Stimulated activated effector memory CD8-positive, alpha-beta T cell treated with anti-CD3 and anti-CD28 coated beads, Interleukin-12 subunit alpha, Interleukin-12 subunit beta, amount 100 ng/mL, for 72 hours (primary cell): ENCODE data around the gene ZNF575.

Experiments
- ATAC-seq: fragments of 150-1000 bp; cut with Tn5 transposase; 2 replicates; pipeline ENCODE4 v1.10.0; 2021
- DNase-seq, 2 donors: peaks; one replicate each; pipeline ENCODE4 v3.0.0; 2021 to 2022; ENCODE audit warnings: low spot score in 2 of 2
- H3K27ac Mint-ChIP-seq: one replicate; pipeline ENCODE4 v1.8.0; 2022; ENCODE audit warnings: mild to moderate bottlenecking, mixed read lengths
- H3K36me3 Mint-ChIP-seq: one replicate; pipeline ENCODE4 v1.8.0; 2022; ENCODE audit warnings: mild to moderate bottlenecking, mixed read lengths
- H3K4me1 Mint-ChIP-seq: one replicate; pipeline ENCODE4 v1.8.0; 2022; ENCODE audit warnings: mixed read lengths
- H3K4me3 Mint-ChIP-seq: one replicate; pipeline ENCODE4 v1.8.0; 2022; ENCODE audit warnings: mild to moderate bottlenecking, mixed read lengths
- H3K9me3 Mint-ChIP-seq: one replicate; pipeline ENCODE4 v1.8.0; 2022; ENCODE audit warnings: mixed read lengths

ZNF575 gene, protein sequence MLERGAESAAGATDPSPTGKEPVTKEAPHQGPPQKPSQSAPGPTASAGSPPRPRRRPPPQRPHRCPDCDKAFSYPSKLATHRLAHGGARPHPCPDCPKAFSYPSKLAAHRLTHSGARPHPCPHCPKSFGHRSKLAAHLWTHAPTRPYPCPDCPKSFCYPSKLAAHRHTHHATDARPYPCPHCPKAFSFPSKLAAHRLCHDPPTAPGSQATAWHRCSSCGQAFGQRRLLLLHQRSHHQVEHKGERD

DNA sequence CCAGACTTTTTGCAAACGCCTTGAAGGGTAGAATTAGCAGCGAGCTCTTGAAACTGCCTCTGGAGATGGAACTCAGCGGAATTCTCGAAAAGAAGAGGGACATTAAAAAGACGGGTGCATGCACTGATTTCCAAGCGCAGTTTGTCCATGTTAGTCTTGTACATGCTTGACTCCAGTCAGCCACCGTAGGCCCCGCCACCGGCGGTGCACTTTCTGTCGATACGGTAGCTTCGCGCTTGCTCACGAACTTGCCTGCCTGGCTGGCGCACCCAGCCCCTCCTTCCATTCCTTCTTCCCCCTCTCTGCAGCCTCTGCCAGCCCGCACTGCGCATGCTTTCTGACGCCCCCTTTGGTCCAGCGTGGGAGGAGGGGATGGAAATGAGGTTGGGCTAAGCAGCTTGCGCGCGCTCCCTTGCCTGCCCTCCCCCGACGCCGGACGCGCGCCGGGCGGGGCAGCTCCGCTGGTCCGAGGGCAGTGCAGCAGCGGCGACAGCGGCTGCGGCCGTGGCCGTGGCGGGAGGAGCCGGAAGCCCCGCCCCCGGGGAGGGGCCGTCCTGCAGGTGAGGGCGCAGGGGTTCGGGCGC lies at the start of gene ZNF575:
Gene ZNF575 (plus strand): TSS at position 227 of the 584 bp plus-strand sequence. CDS start 1,235 bp downstream, outside the sequence.
- Mint-ChIP-seq H3K27ac (peak within 1 kb of the TSS; percentile 90), H3K9me3 (no peaks in the 10 kb centered on the region), H3K4me3 (peak within 1 kb of the TSS; percentile 90), H3K4me1 (peaks cover 27% of the 10 kb centered on the region), H3K36me3 (peaks cover 35% of the 10 kb centered on the region)
- DNase-seq (peak; percentile 71 to 94), ATAC-seq (peak; percentile 78)

DNA sequence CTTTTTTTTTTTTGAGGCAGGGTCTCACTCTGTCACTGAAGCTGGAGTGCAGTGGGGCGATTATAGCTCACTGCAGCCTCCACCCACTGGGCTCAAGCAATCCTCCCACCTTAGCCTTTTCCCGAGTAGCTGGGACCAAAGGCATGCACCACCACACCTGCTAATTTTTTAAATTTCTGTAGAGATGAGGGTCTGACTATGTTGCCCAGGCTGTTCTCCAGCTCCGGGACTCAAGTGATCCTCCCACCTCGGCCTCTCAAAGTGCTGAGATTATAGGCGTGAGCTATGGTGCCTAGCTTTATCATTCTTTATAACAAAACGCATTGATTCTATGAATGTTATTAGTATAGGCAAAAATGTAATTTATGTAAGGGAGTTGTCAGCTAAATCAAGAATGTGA lies 49.7 kb upstream of the ZNF575 start:
- H3K27ac Mint-ChIP-seq, result no peak overlapping the region
- no peaks in the 10 kb centered on the region for H3K9me3 Mint-ChIP-seq
- no peak for ATAC-seq
- no peak overlapping the region for H3K4me3 Mint-ChIP-seq
- H3K36me3 Mint-ChIP-seq, result no peaks in the 10 kb centered on the region
- no peak for DNase-seq
- H3K4me1 Mint-ChIP-seq, result no peaks in the 10 kb centered on the region

DNA sequence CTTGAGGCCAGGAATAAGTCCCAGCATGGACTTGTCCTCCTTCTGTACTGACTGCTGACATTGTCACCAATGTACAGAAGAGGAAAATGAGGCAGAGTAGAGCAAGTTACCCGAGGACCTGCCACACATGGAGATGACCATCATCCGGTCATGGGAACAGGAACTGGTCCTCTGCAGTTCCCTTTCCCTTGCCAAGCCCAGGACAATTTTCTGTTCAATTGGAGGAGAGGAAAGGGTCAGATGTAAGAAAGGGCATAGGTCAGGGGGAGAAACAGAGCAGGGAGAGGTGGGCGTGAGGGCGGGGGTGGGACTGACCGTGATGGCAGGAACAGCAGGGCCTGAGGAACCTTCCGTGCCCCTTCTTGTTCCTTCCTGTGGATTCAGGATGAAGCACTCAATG lies 47.0 kb upstream of the ZNF575 start:
- H3K4me1 Mint-ChIP-seq, result no peaks in the 10 kb centered on the region
- no peaks in the 10 kb centered on the region for H3K9me3 Mint-ChIP-seq
- no peak for ATAC-seq
- no peaks in the 10 kb centered on the region for H3K36me3 Mint-ChIP-seq
- no peak overlapping the region for H3K27ac Mint-ChIP-seq
- no peak overlapping the region for H3K4me3 Mint-ChIP-seq
- no peak for DNase-seq

DNA sequence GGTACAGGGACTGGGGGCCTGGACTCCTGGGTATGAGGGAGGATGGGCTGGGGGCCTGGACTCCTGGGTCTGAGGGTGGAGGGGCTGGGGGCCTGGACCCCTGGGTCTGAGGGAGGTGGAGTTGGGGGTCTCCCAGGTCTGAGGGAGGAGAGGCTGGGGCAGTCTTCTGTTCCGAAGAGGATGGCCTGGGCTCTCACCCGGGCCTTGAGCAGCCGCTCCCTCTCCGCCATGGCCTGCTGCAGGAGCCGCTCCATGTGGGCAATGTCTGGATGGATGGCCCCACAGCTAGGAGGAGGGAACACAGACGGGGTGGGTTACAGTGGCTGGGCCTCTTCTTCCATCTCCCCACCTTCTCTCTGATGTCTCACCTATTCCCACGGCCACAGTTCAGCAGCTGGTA lies 46.6 kb upstream of the ZNF575 start:
- Mint-ChIP-seq H3K4me1 (no peaks in the 10 kb centered on the region), H3K27ac (no peak overlapping the region), H3K4me3 (no peak overlapping the region), H3K9me3 (no peaks in the 10 kb centered on the region), H3K36me3 (no peaks in the 10 kb centered on the region)
- DNase-seq, result no peak
- ATAC-seq, result no peak

DNA sequence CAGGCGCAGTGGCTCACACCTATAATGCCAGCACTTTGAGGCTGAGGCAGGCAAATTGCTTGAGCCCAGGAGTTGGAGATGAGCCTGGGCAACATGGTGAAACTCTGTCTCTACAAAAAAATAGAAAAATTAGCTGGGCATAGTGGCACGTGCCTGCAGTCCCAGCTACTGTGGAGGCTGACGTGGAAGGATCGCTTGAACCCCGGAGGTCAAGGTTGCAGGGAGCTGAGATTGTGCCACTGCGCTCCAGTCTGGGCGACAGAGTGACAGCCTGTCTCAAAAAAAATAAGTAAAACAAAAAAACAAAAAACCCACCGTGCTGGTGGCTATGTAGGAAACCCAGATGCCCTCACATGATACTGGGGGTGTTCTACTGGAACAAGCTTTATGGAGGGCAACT lies 44.8 kb upstream of the ZNF575 start:
- H3K4me1 Mint-ChIP-seq, result no peaks in the 10 kb centered on the region
- H3K9me3 Mint-ChIP-seq, result no peaks in the 10 kb centered on the region
- H3K4me3 Mint-ChIP-seq, result no peak overlapping the region
- H3K36me3 Mint-ChIP-seq, result no peaks in the 10 kb centered on the region
- no peak for DNase-seq
- no peak overlapping the region for H3K27ac Mint-ChIP-seq
- no peak for ATAC-seq

DNA sequence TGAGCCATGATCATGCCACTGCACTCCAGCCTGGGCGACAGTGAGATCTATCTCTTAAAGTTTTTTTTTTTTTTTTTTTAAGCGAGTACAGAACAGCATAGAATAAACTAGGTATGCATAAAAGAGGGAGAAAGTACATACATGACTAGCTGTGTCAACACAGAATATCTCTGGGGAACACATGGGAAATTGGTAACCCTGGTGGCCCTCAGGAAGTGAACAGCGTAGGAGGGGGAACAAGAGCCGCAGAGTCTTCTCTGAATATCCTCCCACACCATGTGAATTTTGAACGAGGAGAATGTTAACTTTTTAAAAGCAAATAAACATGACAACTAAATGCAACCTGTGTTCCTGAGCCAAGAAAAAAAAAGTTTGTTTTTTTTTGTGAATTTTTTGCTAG lies 43.7 kb upstream of the ZNF575 start:
- H3K27ac Mint-ChIP-seq, result no peak overlapping the region
- no peaks in the 10 kb centered on the region for H3K4me1 Mint-ChIP-seq
- H3K36me3 Mint-ChIP-seq, result peaks cover 3% of the 10 kb centered on the region
- H3K4me3 Mint-ChIP-seq, result no peak overlapping the region
- H3K9me3 Mint-ChIP-seq, result no peaks in the 10 kb centered on the region
- DNase-seq (no peak), ATAC-seq (no peak)

DNA sequence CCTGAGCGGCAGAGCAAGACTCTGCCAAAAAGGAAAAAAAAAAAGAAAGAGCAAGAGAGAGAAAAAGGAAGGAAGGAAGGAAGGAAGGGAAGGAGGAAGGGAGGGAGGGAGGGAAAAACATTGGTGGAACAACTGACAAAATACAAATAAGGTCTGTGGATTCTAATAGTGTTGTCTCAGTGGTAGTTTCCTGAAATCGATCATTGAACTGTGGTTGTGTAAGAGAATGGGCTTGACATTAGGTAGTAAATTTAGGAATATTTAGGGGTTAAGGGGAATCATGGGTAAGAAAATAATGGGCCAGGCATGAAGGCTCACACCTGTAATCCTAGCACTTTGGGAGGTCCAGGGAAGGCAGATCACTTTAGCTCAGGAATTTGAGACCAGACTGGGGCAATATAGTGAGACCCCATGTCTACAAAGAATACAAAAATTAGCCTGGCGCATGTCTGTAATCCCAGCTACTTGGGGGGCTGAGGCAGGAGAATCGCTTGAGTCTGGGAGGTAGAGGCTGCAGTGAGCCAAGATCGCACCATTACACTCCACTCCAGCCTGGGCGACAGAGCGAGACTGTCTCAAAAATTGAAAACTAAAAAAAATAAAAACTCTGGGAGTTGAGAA lies 42.9 kb upstream of the ZNF575 start:
- no peak for DNase-seq
- no peak overlapping the region for H3K27ac Mint-ChIP-seq
- H3K9me3 Mint-ChIP-seq, result no peaks in the 10 kb centered on the region
- peaks cover 10% of the 10 kb centered on the region for H3K36me3 Mint-ChIP-seq
- no peaks in the 10 kb centered on the region for H3K4me1 Mint-ChIP-seq
- ATAC-seq, result no peak
- H3K4me3 Mint-ChIP-seq, result no peak overlapping the region

DNA sequence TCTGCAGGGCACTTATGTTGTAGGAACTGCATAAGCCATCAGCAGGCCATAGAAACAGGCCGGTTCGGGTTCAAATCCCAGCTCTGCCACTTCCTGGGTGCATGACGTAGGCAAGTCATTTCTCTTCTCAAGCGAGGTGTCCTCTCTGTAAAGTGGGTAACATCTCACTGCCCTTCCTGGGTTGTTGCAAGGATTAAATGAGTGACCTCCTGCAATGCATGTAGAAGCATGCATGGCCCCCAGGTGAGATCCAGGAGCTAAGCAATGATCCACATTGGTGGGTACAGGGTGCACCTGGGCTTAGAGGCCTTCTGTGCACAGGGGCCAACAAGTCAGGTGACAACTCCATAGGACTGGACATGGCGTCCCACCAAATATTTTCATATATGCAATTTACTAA lies 42.2 kb upstream of the ZNF575 start:
- peaks cover 16% of the 10 kb centered on the region for H3K36me3 Mint-ChIP-seq
- no peak overlapping the region for H3K27ac Mint-ChIP-seq
- no peaks in the 10 kb centered on the region for H3K9me3 Mint-ChIP-seq
- DNase-seq, result no peak
- no peak overlapping the region for H3K4me3 Mint-ChIP-seq
- H3K4me1 Mint-ChIP-seq, result no peaks in the 10 kb centered on the region
- no peak for ATAC-seq

DNA sequence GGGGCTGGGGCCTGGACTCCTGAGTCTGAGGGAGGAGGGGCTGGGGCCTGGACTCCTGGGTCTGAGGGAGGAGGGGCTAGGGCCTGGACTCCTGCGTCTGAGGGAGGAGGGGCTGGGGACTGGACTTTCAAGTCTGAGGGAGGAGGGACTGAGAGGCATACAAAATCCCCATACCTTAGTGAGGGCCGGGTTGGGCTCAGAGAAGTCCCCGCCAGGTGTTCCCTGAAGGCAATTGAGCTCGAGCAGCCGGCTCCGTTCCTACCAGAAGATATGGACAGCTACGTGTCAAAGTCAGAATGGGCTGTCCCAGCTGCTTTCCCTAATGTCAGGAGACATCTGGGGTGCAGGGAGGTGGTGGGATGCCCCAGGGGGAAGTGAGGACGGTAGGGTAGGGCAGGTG lies 37.9 kb upstream of the ZNF575 start:
- no peak for ATAC-seq
- H3K36me3 Mint-ChIP-seq, result peaks cover 45% of the 10 kb centered on the region
- no peaks in the 10 kb centered on the region for H3K9me3 Mint-ChIP-seq
- no peak overlapping the region for H3K27ac Mint-ChIP-seq
- no peak overlapping the region for H3K4me3 Mint-ChIP-seq
- peaks cover 11% of the 10 kb centered on the region for H3K4me1 Mint-ChIP-seq
- DNase-seq, result no peak

DNA sequence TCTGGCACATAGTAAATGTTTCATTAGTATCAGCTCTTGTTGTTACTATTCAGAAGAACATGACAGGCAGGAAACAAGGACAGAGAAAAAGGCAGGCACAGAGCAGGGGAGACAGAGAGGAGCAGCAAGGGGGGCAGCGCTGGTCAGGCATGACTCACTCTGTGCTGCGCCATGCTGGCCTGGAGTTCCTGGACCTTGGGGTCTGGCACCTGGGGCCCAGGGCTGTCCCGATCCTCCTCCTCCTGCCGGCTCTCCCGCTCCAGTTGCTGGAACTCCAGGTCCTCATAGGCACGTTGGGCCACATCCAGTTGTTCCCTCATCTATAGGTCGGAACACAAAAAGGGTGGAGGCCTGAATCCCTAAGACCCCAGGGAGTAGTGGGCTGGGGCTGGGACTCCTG lies 36.0 kb upstream of the ZNF575 start:
- no peak overlapping the region for H3K27ac Mint-ChIP-seq

DNA sequence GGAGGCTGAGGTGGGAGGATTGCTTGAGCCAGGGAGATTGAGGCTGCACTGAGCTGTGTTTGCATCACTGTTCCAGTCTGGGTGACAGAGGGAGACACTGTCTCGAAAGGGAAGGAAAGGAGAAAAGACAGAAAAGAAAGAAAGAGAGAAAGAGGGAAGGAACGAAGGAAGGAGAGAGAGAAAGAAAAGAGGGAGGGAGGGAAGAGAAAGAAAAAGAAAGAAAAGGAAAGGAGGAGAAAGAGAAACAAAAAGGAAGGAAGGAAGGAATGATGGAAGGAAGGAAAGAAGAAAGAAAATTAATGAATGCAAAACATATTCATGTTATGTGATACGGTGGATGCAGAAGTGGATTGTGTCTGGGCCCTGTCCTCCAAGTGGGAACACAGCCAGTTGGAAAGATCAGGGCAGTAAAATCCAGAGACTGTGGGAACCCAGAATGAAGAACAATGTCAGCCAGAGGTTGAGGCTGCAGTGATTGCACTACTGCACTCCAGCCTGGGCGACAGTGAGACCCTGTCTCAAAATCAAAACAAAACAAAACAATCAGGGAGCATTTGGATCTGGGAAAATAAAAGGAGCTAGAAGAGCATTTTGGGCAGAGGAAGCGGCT lies 34.6 kb upstream of the ZNF575 start:
- Mint-ChIP-seq H3K9me3 (no peaks in the 10 kb centered on the region), H3K27ac (peak overlapping the region; percentile 75), H3K4me3 (no peak overlapping the region), H3K4me1 (peaks cover 21% of the 10 kb centered on the region), H3K36me3 (peaks cover 59% of the 10 kb centered on the region)
- no peak for DNase-seq
- no peak for ATAC-seq

More for the DNA sequence above, 36.0 kb upstream of the ZNF575 start:
- Mint-ChIP-seq H3K36me3 (peaks cover 46% of the 10 kb centered on the region), H3K4me1 (peaks cover 11% of the 10 kb centered on the region), H3K4me3 (no peak overlapping the region), H3K9me3 (no peaks in the 10 kb centered on the region)
- ATAC-seq, result no peak
- no peak for DNase-seq

DNA sequence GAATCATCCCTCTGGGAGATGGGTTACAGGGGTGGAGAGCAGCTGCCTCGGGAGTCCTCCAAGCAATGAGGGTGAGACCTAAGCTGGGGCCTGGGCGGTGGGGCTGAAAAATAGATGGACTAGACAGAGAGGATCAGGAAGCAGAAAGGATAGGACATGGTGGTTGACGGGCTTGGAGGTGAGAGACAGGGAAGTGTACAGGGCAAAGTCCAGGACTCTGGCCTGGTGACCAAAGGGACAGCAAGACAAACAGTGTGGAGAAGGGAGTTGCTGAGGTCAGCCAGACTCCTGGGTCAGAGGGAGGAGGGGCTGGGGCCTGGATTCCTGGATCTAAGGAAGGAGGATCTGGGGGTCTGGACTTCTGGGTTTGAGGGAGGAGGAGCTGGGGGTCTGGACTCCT lies 33.9 kb upstream of the ZNF575 start:
- ATAC-seq (no peak), DNase-seq (no peak)
- no peak overlapping the region for H3K4me3 Mint-ChIP-seq
- H3K4me1 Mint-ChIP-seq, result peaks cover 28% of the 10 kb centered on the region
- H3K9me3 Mint-ChIP-seq, result no peaks in the 10 kb centered on the region
- peaks cover 60% of the 10 kb centered on the region for H3K36me3 Mint-ChIP-seq
- H3K27ac Mint-ChIP-seq, result peak overlapping the region; percentile 75

DNA sequence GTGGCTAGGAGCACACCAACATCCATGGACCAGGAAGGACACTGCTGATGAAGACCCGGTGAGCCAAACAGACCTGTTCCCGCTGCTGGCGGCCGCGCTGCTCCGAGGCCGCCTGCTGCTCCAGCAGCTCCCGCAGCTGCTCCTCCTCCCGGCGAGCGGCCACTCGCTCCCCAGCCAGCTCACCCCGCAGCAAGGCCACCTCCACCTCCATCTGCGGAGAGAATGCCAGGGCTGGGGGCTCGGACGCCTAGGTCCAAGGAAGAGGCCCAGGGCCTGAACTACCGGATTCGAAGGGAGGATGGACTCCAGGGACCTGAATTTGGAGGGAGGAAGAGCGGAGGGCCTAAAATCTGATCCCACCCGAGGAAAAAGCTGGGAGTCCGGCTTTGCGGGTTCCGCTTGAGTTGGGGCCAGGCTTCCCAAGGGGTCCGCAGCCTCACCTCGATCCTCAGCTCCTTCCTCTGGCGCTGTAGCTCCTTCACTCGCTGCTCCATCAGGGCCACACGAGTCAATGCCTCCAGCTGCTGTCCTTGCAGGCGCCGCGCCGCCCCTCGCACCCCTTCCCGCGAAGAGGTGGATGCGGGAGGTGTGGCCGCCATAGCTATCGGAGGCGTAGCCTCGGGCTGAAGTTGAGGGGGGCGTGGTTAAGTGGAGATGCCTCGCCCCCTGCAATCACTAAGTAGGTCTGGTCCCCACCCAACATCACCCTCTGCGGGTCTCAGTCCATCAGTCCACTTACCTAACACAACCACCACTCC lies 31.1 kb upstream of the ZNF575 start:
- Mint-ChIP-seq H3K27ac (no peak overlapping the region), H3K4me1 (peaks cover 41% of the 10 kb centered on the region), H3K4me3 (no peak overlapping the region), H3K36me3 (peaks cover 57% of the 10 kb centered on the region), H3K9me3 (no peaks in the 10 kb centered on the region)
- no peak for ATAC-seq
- DNase-seq, result no peak

DNA sequence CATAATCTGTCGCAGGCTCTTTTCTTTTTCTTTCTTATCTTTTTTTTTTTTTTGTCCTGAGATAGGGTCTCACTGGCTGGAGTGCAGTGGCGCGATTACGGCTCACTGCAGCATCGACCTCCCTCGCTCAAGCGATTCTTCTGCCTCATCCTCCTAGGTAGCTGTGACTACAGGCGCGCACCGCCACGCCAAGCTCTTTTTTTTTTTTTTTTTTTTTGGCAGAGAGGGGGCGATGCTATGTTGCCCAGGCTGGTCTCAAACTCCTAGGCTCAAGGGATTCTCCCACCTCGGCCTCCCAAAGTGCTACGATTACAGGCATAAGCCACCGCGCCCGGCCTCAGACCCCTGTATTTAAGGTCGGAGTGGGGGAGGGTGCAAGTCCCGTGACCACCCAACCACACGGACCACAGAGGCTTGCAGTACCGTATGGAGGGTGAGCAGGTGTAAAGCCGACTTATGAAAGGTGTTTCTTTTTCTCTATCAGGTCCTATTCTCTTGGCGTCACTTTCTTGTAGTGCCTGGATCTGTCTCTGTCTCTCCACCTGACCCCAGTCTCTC lies 30.5 kb upstream of the ZNF575 start:
- no peak for ATAC-seq
- no peak for DNase-seq
- Mint-ChIP-seq H3K4me1 (peaks cover 41% of the 10 kb centered on the region), H3K4me3 (peak overlapping the region; percentile 84), H3K27ac (no peak overlapping the region), H3K9me3 (no peaks in the 10 kb centered on the region), H3K36me3 (peaks cover 53% of the 10 kb centered on the region)
